ENCODE measurements around the gene C10orf143. TPM values are rescaled to one million over a fixed set of nuclear protein-coding genes. Genes with fewer than 3 reads are reported as not detected.
A peak's percentile ranks its signal among the peaks of the same experiment; 100 is the strongest.

The C10orf143 gene
- total RNA-seq, 2 experiments from 2014 or later, result 4.3 to 5.8 TPM

GRCh38 chr10:130128922-130129321, 18.3 kb upstream of the C10orf143 start:
- no peak overlapping the region for H3K4me3 Mint-ChIP-seq
- ATAC-seq (ENCODE audit: poor library complexity) (no peak), DNase-seq (no peak)
- intact Hi-C loops (cut with DNase I, micrococcal nuclease), result loop anchor here in 1 of 2 experiments (5.0 kb wide), 3 partner anchors 1097 to 1917 kb away; no protein-coding TSS in a partner anchor
- no peak for TF ChIP-seq CTCF (IDR thresholded peaks at IDR 0.05)
- peaks cover 7 to 17% of the 10 kb centered on the region in 2 experiments for H3K27me3 ChIP-seq (ENCODE audit: control insufficient read depth in 1 of 2, insufficient read depth in 2 of 2, low read length in 2 of 2)
- ChIA-PET CTCF (interaction anchor here (0.6 to 2.1 kb wide), 2 partner anchors 18 to 1089 kb away, joined by 3 to 26 read pairs; partner anchors contain the start of gene C10orf143), POLR2A (interaction anchor here (2.5 kb wide), 1 partner anchor 19 kb away, joined by 28 read pairs; the partner anchor contains the start of gene C10orf143)
- no peaks in the 10 kb centered on the region for H3K36me3 Mint-ChIP-seq (ENCODE audit: low read depth)
- H3K4me1 Mint-ChIP-seq (ENCODE audit: low read depth), result peaks cover 5% of the 10 kb centered on the region
- peaks cover 4% of the 10 kb centered on the region for H3K4me1 ChIP-seq (ENCODE audit: insufficient read depth, low read length)
- no peaks in the 10 kb centered on the region for H3K36me3 ChIP-seq (ENCODE audit: insufficient read depth, low read length)
- H3K27ac Mint-ChIP-seq, result no peak overlapping the region
- H3K27me3 Mint-ChIP-seq, result peaks cover 33% of the 10 kb centered on the region
- H3K9me3 Mint-ChIP-seq, result no peaks in the 10 kb centered on the region
- H3K4me3 ChIP-seq (ENCODE audit: low read length), result no peak overlapping the region
- no peak overlapping the region for H3K27ac ChIP-seq (ENCODE audit: low read depth in 1 of 2, low read length in 2 of 2)
- H3K9me3 ChIP-seq (ENCODE audit: control insufficient read depth in 1 of 2, insufficient read depth in 1 of 2, low read length in 2 of 2), result no peaks in the 10 kb centered on the region

- Histone ChIP-seq H3K4me3 (ENCODE audit: low read length) (no peak overlapping the region), H3K27me3 (ENCODE audit: control insufficient read depth in 1 of 2, insufficient read depth in 2 of 2, low read length in 2 of 2) (peaks cover 7 to 17% of the 10 kb centered on the region in 2 experiments), H3K36me3 (ENCODE audit: insufficient read depth, low read length) (no peaks in the 10 kb centered on the region), H3K27ac (ENCODE audit: low read depth in 1 of 2, low read length in 2 of 2) (no peak overlapping the region), H3K4me1 (ENCODE audit: insufficient read depth, low read length) (peaks cover 4% of the 10 kb centered on the region), H3K9me3 (ENCODE audit: control insufficient read depth in 1 of 2, insufficient read depth in 1 of 2, low read length in 2 of 2) (no peaks in the 10 kb centered on the region)
- intact Hi-C loops (cut with DNase I, micrococcal nuclease), result loop anchor here in 1 of 2 experiments (5.0 kb wide), 3 partner anchors 1096 to 1916 kb away; no protein-coding TSS in a partner anchor
- no peak for ATAC-seq (ENCODE audit: poor library complexity)
- H3K27ac Mint-ChIP-seq, result no peak overlapping the region
- peak; percentile 55 for TF ChIP-seq CTCF (IDR thresholded peaks at IDR 0.05)
- peaks cover 33% of the 10 kb centered on the region for H3K27me3 Mint-ChIP-seq
- no peaks in the 10 kb centered on the region for H3K9me3 Mint-ChIP-seq
- no peak overlapping the region for H3K4me3 Mint-ChIP-seq
- POLR2A ChIA-PET, result interaction anchor here (1.0 to 2.5 kb wide), 2 partner anchors 18 to 1096 kb away, joined by 3 to 28 read pairs; partner anchors contain the start of gene C10orf143
- DNase-seq, result no peak
- CTCF ChIA-PET, result interaction anchor here (0.9 to 2.1 kb wide), 5 partner anchors 17 to 1916 kb away, joined by 3 to 26 read pairs (median 5); partner anchors contain the start of gene C10orf143
- H3K36me3 Mint-ChIP-seq (ENCODE audit: low read depth), result no peaks in the 10 kb centered on the region
- peaks cover 5% of the 10 kb centered on the region for H3K4me1 Mint-ChIP-seq (ENCODE audit: low read depth)
Measured at GRCh38 chr10:130128062-130128781, 17.6 kb upstream of the C10orf143 start.

GRCh38 chr10:130127364-130128061, 16.9 kb upstream of the C10orf143 start:
- Histone ChIP-seq H3K4me1 (ENCODE audit: insufficient read depth, low read length) (peaks cover 4% of the 10 kb centered on the region), H3K27me3 (ENCODE audit: control insufficient read depth in 1 of 2, insufficient read depth in 2 of 2, low read length in 2 of 2) (peaks cover 7 to 17% of the 10 kb centered on the region in 2 experiments), H3K9me3 (ENCODE audit: control insufficient read depth in 1 of 2, insufficient read depth in 1 of 2, low read length in 2 of 2) (no peaks in the 10 kb centered on the region), H3K36me3 (ENCODE audit: insufficient read depth, low read length) (no peaks in the 10 kb centered on the region), H3K4me3 (ENCODE audit: low read length) (no peak overlapping the region), H3K27ac (ENCODE audit: low read depth in 1 of 2, low read length in 2 of 2) (no peak overlapping the region)
- peak; percentile 92 for TF ChIP-seq CTCF (IDR thresholded peaks at IDR 0.05)
- DNase-seq, result peak in 13 of 14 experiments; percentile 29 to 80 (median 39)
- intact Hi-C loops (cut with DNase I, micrococcal nuclease), result loop anchor here (1.0 to 5.0 kb wide), 6 partner anchors 249 to 1915 kb away; no protein-coding TSS in a partner anchor
- peaks cover 33% of the 10 kb centered on the region for H3K27me3 Mint-ChIP-seq
- no peaks in the 10 kb centered on the region for H3K36me3 Mint-ChIP-seq (ENCODE audit: low read depth)
- no peak overlapping the region for H3K27ac Mint-ChIP-seq
- POLR2A ChIA-PET, result interaction anchor here (1.0 to 2.5 kb wide), 2 partner anchors 17 to 1096 kb away, joined by 3 to 28 read pairs; partner anchors contain the start of gene C10orf143
- no peaks in the 10 kb centered on the region for H3K9me3 Mint-ChIP-seq
- H3K4me1 Mint-ChIP-seq (ENCODE audit: low read depth), result peaks cover 5% of the 10 kb centered on the region
- CTCF ChIA-PET, result interaction anchor here (0.8 to 2.1 kb wide), 6 partner anchors 17 to 1915 kb away, joined by 3 to 26 read pairs (median 4); partner anchors contain the start of gene C10orf143
- H3K4me3 Mint-ChIP-seq, result no peak overlapping the region
- ATAC-seq (ENCODE audit: poor library complexity), result peak; percentile 93
